ENCODE measurements around the gene OPHN1. TPM values are rescaled to one million over a fixed set of nuclear protein-coding genes. Genes with fewer than 3 reads are reported as not detected.

OPHN1 gene
- total and polyA plus RNA-seq, 2 experiments from 2014 or later: 2.2 to 3.8 TPM

- Mint-ChIP-seq H3K4me3 (no peak overlapping the region), H3K36me3 (ENCODE audit: low read depth) (peaks cover 3% of the 10 kb centered on the region; the same call in 2 of the 3 replicates), H3K9me3 (no peaks in the 10 kb centered on the region), H3K27ac (no peak overlapping the region), H3K27me3 (ENCODE audit: insufficient read depth, low read depth, poor library complexity) (no peaks in the 10 kb centered on the region), H3K4me1 (no peaks in the 10 kb centered on the region)
- Histone ChIP-seq H3K36me3 (ENCODE audit: insufficient read depth) (no peaks in the 10 kb centered on the region), H3K27ac (ENCODE audit: low read depth) (no peak overlapping the region), H3K4me2 (no peak overlapping the region), H3F3A (replicated peaks; ENCODE audit: low read depth) (no peaks in the 10 kb centered on the region), H3K4me1 (ENCODE audit: insufficient read depth) (no peaks in the 10 kb centered on the region), H3K27me3 (ENCODE audit: insufficient read depth) (no peaks in the 10 kb centered on the region), H3K79me2 (replicated peaks; ENCODE audit: insufficient read depth) (no peaks in the 10 kb centered on the region), H3K4me3 (no peak overlapping the region), H4K20me1 (replicated peaks; ENCODE audit: insufficient read depth) (no peaks in the 10 kb centered on the region), H3K9me2 (ENCODE audit: insufficient read depth) (no peaks in the 10 kb centered on the region), H2AFZ (no peak overlapping the region)
- no peak for DNase-seq (ENCODE audit: low spot score)
- TF ChIP-seq ZNF114 (CRISPR knock-in tag; IDR thresholded peaks at IDR 0.05): no peak
- TF ChIP-seq STAT1 (IDR thresholded peaks at IDR 0.05; ENCODE audit: unreplicated experiment): no peak
- no peak for TF ChIP-seq ZNF462 (CRISPR knock-in tag; IDR thresholded peaks at IDR 0.05)
- TF ChIP-seq ZNF331 (CRISPR knock-in tag; IDR thresholded peaks at IDR 0.05; ENCODE audit: low read depth): no peak
- no peak for TF ChIP-seq EZH2 (IDR thresholded peaks at IDR 0.05; ENCODE audit: low read depth, unreplicated experiment)
- TF ChIP-seq JUNB (IDR thresholded peaks at IDR 0.05; ENCODE audit: unreplicated experiment): no peak
- TF ChIP-seq EZH2phosphoT487 (IDR thresholded peaks at IDR 0.05; ENCODE audit: unreplicated experiment): no peak
- no peak for TF ChIP-seq POLR2AphosphoS5 (IDR thresholded peaks at IDR 0.05; ENCODE audit: low read depth)
- TF ChIP-seq REST (IDR thresholded peaks at IDR 0.05; ENCODE audit: unreplicated experiment): no peak
- TF ChIP-seq ETS1 (IDR thresholded peaks at IDR 0.05): no peak
- no peak for TF ChIP-seq NANOG (IDR thresholded peaks at IDR 0.05; ENCODE audit: borderline replicate concordance)
- no peak for TF ChIP-seq CREB1 (CRISPR knock-in tag; IDR thresholded peaks at IDR 0.05; ENCODE audit: low read depth)
- TF ChIP-seq CTCF (conservative IDR thresholded peaks at IDR 0.05; ENCODE audit: low read depth in 2 of 2): no peak
- no peak for ATAC-seq
These were observed 349.8 kb downstream of the OPHN1 start for GRCh38 chrX:68083510-68083909.
